NCI-H2196 (cell line): Measurements from ENCODE around the gene RETREG3.
A peak's percentile ranks its signal among the peaks of the same experiment; 100 is the strongest.
"Not testable (repeated sequence)": the region's sequence is repeated elsewhere in the genome, so short reads cannot be mapped to it uniquely, and the experiment has no call there.

ENCODE experiments used
- DNase-seq: peaks from one replicate; lab custom pipeline; 2025; ENCODE audit not compliant: unreplicated experiment; lab: John Stamatoyannopoulos, UW

Gene RETREG3

GRCh38 chr17:42553866-42554249, 55.3 kb downstream of the RETREG3 start:
- DNase-seq: no peak

GRCh38 chr17:42553161-42553818, 55.9 kb downstream of the RETREG3 start:
- DNase-seq: no peak

- not testable (repeated sequence) for DNase-seq
Observed at GRCh38 chr17:42552736-42553135, 56.4 kb downstream of the RETREG3 start, which contains the start of gene HSD17B1. Gene HSD17B1, plus strand, starts transcription at chr17:42552923. Its CDS starts 11 bp downstream, at chr17:42552934.

DNA sequence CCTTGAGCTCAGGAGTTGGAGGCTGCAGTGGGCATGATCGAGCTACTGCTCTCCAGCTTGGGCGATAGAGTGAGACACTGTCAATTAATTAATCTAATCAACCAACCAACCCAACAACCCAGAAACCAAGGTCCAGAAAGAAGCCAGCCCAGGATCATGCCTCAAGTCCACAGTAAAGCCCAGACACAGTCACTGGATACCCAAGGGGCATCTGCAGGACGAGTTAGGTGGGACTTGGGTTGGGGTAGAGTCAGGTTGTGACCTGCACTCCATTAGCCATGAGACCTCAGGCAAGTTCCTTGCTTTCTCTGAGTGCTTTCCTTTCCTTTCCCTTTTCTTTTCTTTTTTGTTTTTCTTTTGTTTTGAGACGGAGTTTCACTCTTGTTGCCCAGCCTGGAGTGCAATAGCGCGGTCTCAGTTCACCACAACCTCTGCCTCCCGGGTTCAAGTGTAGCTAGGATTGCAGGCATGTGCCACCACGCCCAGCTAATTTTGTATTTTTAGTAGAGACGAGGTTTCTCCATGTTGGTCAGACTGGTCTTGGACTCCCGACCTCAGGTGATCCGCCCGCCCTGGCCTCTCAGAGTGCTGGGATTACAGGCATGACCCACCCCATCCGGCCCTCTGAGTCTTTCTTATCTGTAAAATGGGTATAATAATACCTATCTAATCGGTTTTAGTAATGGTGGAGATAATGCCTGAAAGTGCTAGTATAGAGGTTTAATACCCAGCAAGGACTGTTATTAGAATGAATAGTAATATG, 60.0 kb downstream of the RETREG3 start:
- no peak for DNase-seq

DNA sequence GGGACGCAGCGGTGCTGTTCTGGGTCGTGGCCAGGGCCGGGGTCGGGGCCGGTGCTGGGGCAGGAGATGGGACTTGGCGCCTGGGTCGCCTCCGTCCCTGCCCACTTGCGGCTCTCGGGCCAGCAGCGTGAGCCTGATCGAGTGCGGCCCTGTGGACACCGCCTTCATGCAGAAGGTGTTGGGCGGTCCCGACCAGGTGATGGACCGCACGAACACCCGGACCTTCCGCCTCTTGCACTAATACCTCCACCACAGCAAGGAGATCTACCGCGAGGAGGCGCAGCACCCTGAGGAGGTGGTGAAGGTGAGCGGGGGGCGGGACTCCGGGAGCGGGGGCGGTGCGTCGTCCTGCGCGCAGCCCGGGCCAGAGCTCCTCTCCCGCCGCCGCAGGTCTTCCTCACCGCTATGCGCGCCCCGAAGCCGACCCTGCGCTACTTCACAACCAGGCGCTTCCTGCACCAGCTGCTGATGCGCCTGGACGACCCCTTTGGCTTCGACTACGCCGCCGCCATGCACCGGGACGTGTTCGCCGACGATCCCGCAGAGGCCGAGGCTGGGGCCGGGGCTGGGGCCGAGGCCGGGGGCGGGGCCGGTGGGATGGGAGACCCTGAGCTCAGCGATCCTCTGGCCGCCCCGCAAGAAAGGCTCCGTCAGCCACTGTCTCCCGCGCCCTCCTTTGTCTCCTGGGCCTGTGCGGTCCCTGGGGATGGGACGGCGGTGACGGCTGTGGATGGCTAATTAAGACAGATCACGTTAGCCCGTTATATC, 60.9 kb downstream of the RETREG3 start:
- no peak for DNase-seq

DNA sequence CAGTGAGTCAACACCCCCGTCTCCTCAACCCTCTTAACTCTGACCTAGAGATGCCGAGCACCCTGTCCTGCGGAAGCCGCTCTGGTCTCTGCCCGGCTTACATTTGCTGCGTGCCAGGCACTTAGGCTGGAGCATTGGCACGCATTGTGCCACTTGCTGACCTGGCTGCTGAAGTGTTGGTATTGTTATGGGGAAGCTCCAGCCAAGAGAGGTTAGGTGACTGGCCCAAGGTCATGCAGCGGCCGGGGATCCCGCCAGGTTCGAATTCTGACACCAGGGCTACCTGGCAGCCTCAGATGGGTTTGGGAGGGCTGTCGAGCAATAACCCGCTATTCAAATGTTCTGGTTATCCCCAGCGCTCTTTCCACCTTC, 61.5 kb downstream of the RETREG3 start:
- no peak for DNase-seq

DNA sequence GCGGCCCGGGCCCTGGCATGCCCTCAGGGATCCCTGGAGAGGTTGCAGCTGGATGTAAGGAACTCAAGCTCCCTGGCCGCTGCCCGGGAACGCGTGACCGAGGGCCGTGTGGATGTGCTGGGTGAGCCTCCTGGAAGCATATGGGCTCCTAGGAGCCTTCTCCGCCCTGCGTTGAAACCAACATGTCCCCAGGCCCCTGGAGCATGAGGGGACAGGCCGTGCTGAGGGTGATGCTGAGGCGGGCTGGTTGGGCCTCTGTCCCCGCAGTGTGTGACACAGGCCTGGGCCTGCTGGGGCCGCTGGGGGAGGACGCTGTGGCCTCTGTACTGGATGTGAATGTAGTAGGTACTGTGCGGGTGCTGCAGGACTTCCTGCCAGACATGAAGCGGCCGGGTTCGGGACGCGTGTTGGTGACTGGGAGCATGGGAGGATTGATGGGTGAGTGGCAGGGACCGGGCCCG, 62.1 kb downstream of the RETREG3 start:
- DNase-seq: no peak

GRCh38 chr17:42545755-42546505, 63.2 kb downstream of the RETREG3 start:
- DNase-seq: not testable (repeated sequence)

DNA sequence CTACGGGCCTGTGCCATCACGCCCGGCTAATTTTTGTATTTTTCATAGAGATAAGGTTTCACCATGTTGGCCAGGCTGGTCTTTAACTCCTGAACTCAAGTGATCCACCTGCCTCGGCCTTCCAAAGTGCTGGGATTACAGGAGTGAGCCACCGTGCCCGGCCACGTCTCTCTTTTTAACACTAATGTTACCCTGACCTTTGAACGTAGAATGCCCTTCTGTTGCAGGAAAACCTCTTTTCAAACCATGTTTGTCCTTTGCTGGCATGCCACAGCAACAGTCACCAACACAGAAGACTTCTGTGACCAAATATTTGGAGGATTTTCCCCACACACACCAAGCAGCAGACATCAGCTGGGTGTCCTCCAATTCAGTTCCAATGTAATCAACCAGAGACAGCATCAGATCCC, 64.3 kb downstream of the RETREG3 start:
- no peak for DNase-seq

GRCh38 chr17:42543190-42544079, 65.7 kb downstream of the RETREG3 start:
- no peak for DNase-seq

- peak; percentile 12 for DNase-seq
Observed at GRCh38 chr17:42541041-42541833, 67.9 kb downstream of the RETREG3 start.

DNA sequence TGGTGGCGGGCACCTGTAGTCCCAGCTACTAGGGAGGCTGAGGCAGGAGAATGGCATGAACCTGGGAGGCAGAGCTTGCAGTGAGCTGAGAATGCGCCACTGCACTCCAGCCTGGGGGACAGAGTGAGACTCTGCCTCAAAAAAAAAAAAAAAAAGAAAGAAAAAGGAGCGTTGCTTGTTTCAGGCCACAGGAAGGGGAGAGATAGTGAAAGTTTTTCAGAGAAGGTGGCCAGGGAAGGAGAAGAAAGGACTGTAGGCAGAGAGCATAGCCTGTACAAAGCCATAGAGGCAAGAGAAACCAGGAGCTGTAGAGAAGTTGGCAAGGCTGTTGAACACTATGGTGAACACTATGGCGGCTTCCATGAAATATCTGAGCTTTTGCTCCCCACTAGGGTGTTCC, 68.6 kb downstream of the RETREG3 start:
- DNase-seq: not testable (repeated sequence)

- DNase-seq: no peak
Observed at GRCh38 chr17:42538482-42538881, 70.7 kb downstream of the RETREG3 start.

DNA sequence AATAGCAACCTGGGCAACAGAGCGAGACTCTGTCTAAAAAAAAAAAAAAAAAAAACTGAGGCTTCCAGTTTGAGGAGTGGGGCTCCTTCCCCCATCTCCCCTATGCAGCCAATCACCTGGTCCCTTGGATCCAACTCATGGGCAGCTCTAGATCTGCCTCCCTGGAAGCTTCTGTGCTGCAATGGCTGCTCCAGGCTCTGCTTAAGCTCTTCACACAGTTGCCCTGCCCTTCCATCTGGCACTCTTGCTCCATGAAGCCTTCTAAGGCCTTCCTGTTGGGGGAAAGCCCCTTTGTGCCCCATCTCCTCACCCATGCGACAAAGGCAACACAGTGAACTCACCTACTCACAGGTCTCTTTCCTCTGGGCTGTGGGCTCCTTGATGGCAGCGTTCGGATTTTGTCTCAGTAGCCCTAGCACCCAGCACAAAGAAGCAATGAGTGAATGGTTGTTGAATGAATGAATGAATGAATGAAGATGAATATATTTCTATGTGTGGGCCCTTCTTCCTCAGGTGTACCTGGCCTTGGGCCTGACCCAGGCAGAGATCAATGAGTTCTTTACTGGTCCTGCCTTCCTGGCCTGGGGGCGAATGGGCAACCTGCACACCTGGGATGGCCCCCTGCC, 71.2 kb downstream of the RETREG3 start:
- no peak for DNase-seq

DNA sequence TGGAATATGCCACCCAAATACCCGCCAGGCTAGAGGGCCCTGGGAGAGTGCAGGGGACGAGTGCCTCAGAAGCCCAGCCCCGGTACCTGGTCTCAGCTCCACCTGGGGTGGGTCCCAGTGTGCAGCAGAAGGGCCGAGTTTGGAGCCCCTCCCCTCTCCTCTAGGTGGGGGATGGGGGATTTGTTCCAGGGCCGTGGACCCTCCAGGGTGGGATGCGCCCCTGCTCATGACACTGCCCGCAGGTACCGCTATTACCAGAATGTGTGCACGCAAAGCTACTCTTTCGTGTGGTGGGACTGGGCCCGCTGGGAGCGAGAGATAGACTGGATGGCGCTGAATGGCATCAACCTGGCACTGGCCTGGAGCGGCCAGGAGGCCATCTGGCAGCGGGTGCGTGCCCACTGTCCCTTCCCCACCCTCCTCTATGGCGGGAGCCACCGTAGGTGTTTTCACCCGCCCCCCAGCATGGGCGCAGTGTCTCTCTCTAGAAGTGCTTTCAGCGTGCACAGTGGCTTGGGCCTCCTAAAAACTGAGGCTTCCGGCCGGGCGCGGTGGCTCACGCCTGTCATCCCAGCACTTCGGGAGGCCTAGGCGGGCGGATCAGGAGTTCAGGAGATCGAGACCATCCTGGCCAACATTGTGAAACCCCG, 71.9 kb downstream of the RETREG3 start:
- no peak for DNase-seq

DNA sequence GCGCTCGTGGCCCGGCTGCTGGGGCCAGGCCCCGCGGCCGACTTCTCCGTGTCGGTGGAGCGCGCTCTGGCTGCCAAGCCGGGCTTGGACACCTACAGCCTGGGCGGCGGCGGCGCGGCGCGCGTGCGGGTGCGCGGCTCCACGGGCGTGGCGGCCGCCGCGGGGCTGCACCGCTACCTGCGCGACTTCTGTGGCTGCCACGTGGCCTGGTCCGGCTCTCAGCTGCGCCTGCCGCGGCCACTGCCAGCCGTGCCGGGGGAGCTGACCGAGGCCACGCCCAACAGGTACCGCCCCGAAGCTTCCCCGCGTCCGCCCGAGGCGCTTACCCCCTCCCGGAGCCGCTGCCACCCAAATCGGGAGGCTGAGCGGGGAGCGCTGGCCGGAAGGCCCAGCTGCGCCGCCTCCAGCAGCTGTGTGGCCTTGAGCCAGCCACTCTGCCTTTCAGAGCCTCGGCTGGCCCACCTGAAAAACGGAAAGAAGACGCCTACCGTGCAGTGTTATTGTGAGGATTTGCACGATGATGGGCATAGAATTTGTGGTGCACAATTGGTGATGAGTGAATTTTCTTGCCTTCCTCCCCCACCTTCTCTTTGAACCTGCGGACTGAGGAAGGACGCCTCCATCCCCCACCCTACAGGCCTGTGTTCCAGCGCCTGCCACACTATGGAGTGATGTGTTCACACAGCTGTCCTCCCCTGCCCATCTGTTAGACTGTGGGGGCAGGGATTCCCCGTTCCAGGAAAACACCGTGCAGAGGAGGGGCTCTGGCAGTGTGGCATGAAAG, 72.6 kb downstream of the RETREG3 start:
- peak; percentile 76 for DNase-seq

- peak; percentile 85 for DNase-seq
Observed at GRCh38 chr17:42536048-42536371, 73.2 kb downstream of the RETREG3 start, which contains the start of gene NAGLU. Gene NAGLU, plus strand, starts transcription at chr17:42536241. Its CDS starts 32 bp downstream, at chr17:42536273.
